EH (cell line): ENCODE measurements around the gene AFF3.
"Not testable (repeated sequence)": the region's sequence is repeated elsewhere in the genome, so short reads cannot be mapped to it uniquely, and the experiment has no call there.

Experiments used
- DNase-seq: peaks from one replicate; pipeline ENCODE4 v3.0.0-alpha.2; 2015; ENCODE audit warnings: low read depth

Gene AFF3

GRCh38 chr2:99933894-99934650 is 208.3 kb downstream of the AFF3 start:
- no peak for DNase-seq

DNA sequence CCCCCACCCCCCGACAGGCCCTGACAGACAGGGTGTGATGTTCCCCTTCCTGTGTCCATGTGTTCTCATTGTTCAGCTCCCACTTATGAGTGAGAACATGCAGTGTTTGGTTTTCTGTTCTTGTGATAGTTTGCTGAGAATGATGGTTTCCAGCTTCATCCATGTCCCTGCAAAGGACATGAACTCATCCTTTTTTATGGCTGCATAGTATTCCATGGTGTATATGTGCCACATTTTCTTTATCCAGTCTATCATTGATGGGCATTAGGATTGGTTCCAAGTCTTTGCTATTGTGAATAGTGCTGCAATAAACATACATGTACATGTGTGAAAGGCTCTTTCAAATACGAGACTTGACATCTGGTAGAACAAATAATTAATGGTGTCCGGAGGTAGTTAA is 208.9 kb downstream of the AFF3 start:
- DNase-seq, result not testable (repeated sequence)

GRCh38 chr2:99928470-99929053 is 213.8 kb downstream of the AFF3 start:
- no peak for DNase-seq

- DNase-seq, result not testable (repeated sequence)
These were observed 214.6 kb downstream of the AFF3 start for GRCh38 chr2:99927690-99928207.

DNA sequence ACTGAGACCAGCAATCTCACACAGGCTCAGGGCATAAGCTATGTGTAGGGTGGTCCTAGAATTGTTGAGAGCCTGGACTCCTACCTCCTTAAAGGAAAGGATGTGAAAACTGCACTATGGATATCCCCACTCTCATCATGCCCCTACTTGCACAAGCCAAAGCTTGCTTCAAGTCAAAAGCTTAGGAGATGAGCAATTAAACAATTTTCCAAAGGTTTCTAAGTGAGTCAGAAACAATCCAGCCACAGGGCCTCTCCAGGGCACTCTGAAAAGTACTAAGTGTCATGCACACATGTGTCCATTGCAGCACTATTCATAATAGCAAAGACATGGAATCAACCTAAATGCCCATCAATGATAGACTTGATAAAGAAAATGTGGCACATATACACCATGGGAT is 215.4 kb downstream of the AFF3 start:
- peak; percentile 74 for DNase-seq

DNA sequence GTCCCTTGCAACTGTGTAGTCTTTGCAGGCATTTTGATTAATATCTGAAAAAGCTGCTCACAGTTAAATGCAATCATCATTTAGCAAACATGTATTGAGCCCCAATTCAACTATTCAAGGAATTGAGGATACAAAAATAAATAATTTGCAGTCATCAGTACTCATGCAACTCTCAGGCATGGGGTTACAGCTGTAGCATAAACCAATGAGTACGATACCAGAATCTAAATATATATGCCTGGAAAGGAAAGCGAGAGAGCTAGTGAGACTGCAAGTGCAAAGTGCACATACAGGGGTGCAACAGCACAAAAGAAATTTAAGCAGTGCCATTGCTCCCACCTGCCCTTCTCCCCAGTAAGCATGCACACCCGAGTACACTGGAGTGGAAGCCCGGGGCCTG is 216.4 kb downstream of the AFF3 start:
- DNase-seq, result no peak

DNA sequence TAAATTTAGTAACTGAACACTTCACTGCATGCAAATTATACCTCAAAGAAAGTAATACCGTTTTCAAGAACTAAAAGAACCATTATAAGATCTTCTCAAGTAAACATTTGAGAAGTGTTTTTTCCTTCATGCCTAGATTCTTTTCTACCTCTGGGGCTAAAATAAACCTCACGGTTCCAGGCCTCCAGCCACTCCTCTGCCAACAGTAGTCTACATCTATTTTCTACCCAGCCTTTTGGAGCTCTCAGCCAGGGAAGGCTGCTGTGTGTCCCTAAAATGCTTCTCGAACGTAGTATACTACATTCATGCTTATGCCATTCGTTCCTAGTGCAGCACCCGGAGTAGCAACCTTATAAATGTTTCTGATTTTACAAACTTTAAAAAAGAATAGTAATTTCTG is 219.7 kb downstream of the AFF3 start:
- DNase-seq, result no peak

- no peak for DNase-seq
These were observed 220.5 kb downstream of the AFF3 start for GRCh38 chr2:99921903-99922302.

DNA sequence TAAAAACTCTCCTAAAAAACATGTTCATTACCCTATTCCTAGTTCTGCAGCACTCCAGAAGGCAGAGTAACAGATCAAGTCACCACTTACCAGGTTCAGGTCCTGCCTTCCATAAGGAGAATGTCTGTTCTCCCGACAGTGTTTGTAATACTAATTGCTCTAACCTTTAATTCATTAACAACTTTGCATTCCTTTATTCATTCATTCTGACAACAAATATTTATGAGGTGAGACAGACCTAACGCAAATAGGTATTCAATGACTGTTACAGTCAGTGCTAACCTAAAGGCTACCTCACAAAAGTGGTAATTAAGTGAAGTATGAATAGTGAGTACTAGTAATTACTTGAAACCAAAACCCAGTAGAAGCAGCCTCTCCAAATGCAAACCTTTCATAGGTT is 224.0 kb downstream of the AFF3 start:
- DNase-seq, result no peak

GRCh38 chr2:99915108-99915675 is 227.2 kb downstream of the AFF3 start:
- no peak for DNase-seq

DNA sequence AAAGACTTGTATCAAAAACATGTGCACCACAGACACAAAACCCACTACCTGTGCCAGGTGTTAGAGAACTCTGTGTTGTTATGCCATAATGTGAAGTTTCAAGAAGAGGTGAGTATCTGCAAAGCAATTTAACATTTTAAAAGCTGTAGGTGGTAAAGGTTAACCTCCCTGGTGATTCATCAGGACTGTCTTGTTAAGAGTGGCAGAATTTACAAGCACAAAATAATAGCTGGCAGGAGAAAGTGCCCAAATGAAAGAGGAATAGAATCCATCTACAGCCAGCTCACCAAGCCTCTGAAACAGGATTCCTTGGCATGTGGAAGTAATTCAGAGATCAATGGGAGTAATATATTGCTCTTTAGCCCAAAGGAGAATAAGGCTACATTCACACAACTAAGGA is 230.7 kb downstream of the AFF3 start:
- peak; percentile 23 for DNase-seq

DNA sequence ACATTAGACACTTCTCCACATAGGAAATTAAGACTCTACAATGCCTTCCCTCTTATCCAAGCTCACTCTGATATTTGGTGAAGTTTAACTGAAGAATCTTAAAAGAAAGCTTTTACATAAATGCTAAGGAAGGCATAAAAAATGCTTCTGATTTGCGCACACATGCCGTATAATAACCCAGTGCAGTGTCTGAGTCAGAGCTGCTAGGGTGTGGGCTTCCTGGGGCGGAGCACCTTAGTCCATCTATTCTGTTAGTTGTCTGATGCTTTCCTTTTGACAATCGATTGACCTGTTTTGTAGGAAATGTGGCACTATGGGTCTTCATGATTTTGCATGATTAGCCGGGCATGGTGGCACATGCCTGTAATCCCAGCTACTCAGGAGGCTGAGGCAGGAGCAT is 231.5 kb downstream of the AFF3 start:
- DNase-seq, result no peak

DNA sequence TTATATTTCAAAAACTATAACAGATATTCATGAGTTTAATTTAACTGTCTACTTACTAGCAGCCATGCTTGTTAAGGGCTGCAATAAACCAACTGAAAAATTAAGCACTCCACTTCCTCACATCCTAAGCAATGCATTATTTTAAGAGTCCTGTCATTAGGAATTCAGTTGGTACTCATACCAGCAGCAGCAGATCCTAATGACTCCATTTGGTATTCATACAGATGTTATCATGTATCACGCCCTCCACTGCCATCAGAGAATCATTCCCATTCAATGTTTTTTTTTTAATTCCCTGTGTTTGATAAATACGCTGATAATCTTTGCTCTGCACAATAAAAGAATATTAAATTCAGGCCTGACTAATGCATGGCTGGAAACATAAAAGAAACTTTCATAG is 236.8 kb downstream of the AFF3 start:
- no peak for DNase-seq

DNA sequence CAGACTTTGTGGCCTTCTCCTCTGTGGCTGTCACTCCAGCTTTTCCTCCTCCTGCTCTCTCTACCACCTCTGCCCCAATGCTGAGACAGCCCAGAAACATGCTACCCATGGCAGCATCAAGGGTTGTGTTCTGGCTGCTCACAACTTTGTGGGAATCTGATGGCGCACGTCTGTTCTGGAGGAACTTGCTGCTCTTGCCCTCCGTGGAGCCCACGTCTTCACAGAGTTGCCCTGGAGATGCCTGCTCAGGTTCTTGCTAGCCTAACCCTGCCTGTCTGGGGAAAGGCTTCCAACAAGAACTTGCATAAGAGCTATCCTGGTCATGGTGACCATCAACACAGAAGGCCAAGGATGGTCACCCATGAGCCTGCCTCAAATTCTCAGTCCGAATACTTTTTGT is 237.4 kb downstream of the AFF3 start:
- DNase-seq, result no peak

GRCh38 chr2:99903981-99904380 is 238.4 kb downstream of the AFF3 start:
- DNase-seq, result no peak

- no peak for DNase-seq
These were observed 241.8 kb downstream of the AFF3 start for GRCh38 chr2:99900556-99900955.

- DNase-seq, result no peak
These were observed 242.5 kb downstream of the AFF3 start for GRCh38 chr2:99899882-99900281.

GRCh38 chr2:99899058-99899855 is 243.1 kb downstream of the AFF3 start:
- no peak for DNase-seq

GRCh38 chr2:99898336-99899048 is 243.9 kb downstream of the AFF3 start:
- no peak for DNase-seq

DNA sequence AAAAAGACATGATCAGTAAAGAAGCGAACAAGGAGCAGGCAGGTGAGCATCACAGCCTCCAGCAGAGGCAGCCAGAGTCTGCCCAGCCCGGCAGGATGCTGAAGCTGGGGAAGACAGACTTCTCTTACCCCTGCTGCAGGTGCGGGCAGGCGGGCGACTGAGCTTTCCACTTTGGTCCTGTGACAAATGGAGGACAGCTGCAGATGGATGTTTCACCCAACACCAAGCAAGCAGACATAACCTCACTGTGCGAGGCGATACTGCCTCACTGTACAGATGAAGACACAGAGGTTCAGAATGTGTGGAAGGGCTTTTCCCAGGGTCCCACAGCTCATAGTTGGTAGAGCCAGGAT is 251.0 kb downstream of the AFF3 start:
- no peak for DNase-seq

DNA sequence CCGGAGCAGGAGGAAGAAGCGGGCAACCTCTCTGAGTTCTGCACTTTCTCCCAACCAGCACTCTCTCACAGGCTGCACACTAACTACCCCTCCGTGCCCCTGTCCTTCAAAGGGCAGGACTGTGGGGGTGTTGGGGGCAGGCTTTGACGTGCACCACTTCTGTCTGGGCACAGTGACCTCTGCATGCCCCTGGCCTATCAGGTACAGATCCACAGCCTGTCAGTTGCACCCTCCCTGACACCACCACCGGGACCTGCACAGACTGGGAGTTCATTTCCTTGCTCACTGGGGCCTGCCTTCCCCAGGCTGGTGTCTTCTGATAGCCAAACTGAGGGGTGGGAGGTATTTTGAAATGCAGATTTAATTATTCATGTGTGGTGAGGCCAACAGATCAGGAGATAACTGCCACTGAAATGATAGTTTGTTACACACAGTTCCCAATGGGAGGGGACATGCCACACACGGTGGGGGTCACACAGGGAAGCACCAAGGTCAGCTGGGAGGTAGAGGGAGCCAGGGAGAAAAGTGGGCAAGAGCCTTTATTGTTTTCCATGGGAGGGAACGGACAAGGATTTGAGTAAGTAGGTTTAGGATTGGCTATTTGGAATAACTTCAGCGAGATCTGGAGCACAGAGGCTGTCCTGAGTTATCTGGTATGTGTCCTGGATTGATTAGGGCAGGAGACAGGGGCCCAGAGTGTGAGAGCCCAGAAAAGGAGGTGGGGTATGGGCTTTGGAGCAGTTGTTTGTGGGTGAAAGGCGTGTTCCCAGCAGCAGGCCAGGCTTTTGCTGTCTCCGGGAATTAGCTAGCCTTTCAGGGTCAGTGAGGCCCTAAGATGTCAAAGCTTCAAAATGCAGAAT is 251.6 kb downstream of the AFF3 start:
- DNase-seq, result no peak
